ENCODE measurements around the gene HGD. TPM values are rescaled to one million over a fixed set of nuclear protein-coding genes. Genes with fewer than 3 reads are reported as not detected.

The HGD gene
- total and polyA plus RNA-seq, 12 donors, result 0.32 to 2.2 (median 0.72) TPM; not detected in 1

- Histone ChIP-seq H3K4me1 (replicated peaks in 1 of 2) (no peaks in the 10 kb centered on the region), H3K27me3 (no peaks in the 10 kb centered on the region), H3K9me3 (replicated peaks in 1 of 3) (no peaks in the 10 kb centered on the region), H3K27ac (no peak overlapping the region), H3K36me3 (replicated peaks in 1 of 2) (no peaks in the 10 kb centered on the region), H3K4me3 (no peak overlapping the region)
- DNase-seq, result no peak
- TF ChIP-seq CTCF (IDR thresholded peaks at IDR 0.05) (no peak), POLR2A (IDR thresholded peaks at IDR 0.05) (no peak)
- intact Hi-C loops (cut with DNase I), result no loop called here
Measured at GRCh38 chr3:120664926-120665325, 17.1 kb downstream of the HGD start.

GRCh38 chr3:120661945-120662344 lies 20.1 kb downstream of the HGD start:
- TF ChIP-seq CTCF (IDR thresholded peaks at IDR 0.05) (no peak), POLR2A (IDR thresholded peaks at IDR 0.05) (no peak)
- intact Hi-C loops (cut with DNase I), result no loop called here
- no peaks in the 10 kb centered on the region for H3K27me3 ChIP-seq
- WGBS, 4 donors, result 57 to 75% (median 64%) methylated on average over 5 of the region's 5 CpGs
- H3K9me3 ChIP-seq (replicated peaks in 1 of 3), result no peaks in the 10 kb centered on the region
- no peak for DNase-seq
- H3K27ac ChIP-seq, result no peak overlapping the region
- no peak overlapping the region for H3K4me3 ChIP-seq
- no peaks in the 10 kb centered on the region for H3K36me3 ChIP-seq (replicated peaks in 1 of 2)
- H3K4me1 ChIP-seq (replicated peaks in 1 of 2), result no peaks in the 10 kb centered on the region

GRCh38 chr3:120661106-120661905 lies 20.7 kb downstream of the HGD start:
- Histone ChIP-seq H3K4me3 (no peak overlapping the region), H3K4me1 (replicated peaks in 1 of 2) (no peaks in the 10 kb centered on the region), H3K9me3 (replicated peaks in 1 of 3) (no peaks in the 10 kb centered on the region), H3K27ac (no peak overlapping the region), H3K36me3 (replicated peaks in 1 of 2) (no peaks in the 10 kb centered on the region), H3K27me3 (no peaks in the 10 kb centered on the region)
- DNase-seq, result no peak
- intact Hi-C loops (cut with DNase I), result no loop called here
- TF ChIP-seq CTCF (IDR thresholded peaks at IDR 0.05) (no peak), POLR2A (IDR thresholded peaks at IDR 0.05) (no peak)
- WGBS, 4 donors, result 36 to 60% (median 37%) methylated on average over 2 of the region's 2 CpGs

GRCh38 chr3:120659834-120660233 lies 22.2 kb downstream of the HGD start:
- Histone ChIP-seq H3K4me1 (replicated peaks in 1 of 2) (no peaks in the 10 kb centered on the region), H3K4me3 (no peak overlapping the region), H3K27me3 (no peaks in the 10 kb centered on the region), H3K27ac (no peak overlapping the region), H3K36me3 (replicated peaks in 1 of 2) (no peaks in the 10 kb centered on the region), H3K9me3 (replicated peaks in 1 of 3) (no peaks in the 10 kb centered on the region)
- WGBS, 4 donors, result 78 to 100% (median 94%) methylated on average over 2 of the region's 2 CpGs
- no peak for DNase-seq
- TF ChIP-seq CTCF (IDR thresholded peaks at IDR 0.05), result no peak
- TF ChIP-seq POLR2A (IDR thresholded peaks at IDR 0.05), result no peak
- intact Hi-C loops (cut with DNase I), result no loop called here
